GM12872 (cell line): ENCODE measurements around the gene MRPS34.

Experiments used
- CTCF ChIP-seq: IDR thresholded peaks from 3 replicates; pipeline ENCODE4 v1.5.1; 2011; ENCODE audit warnings: low read depth, mild to moderate bottlenecking, low read length, moderate library complexity; ENCODE audit not compliant: insufficient read depth

MRPS34 gene

DNA sequence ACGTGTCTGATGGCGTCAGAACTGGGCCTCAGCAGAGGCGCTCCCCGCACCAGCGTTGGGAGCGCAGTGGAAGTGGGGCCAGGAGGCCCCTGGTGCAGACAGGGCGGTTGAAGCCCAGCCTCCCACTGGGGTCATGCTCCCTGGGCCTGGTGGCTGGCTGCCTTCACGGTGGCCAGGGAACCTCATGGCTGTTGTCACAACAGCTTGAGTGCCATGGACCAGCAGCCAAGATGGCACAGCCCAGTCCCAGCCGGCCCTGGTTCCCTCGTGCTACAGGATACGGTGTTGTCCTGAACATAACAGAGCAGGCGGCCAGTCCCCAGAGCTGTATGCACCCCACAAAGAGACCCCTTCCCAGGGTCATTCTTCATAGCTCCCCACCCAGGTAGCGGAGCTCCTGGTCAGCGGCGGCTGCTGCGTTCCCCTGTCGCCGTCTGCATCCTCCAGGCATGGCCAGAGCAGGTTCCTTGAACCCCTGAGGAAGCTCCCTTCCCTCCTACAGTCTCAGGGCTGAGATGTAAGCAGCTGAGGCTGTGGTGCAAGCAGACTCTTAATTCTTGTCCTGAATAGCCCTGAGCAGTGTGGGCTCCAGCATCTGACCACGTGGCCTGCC lies 31.3 kb downstream of the MRPS34 start:
- no peak for TF ChIP-seq CTCF

GRCh38 chr16:1740781-1741490 lies 32.0 kb downstream of the MRPS34 start:
- no peak for TF ChIP-seq CTCF

DNA sequence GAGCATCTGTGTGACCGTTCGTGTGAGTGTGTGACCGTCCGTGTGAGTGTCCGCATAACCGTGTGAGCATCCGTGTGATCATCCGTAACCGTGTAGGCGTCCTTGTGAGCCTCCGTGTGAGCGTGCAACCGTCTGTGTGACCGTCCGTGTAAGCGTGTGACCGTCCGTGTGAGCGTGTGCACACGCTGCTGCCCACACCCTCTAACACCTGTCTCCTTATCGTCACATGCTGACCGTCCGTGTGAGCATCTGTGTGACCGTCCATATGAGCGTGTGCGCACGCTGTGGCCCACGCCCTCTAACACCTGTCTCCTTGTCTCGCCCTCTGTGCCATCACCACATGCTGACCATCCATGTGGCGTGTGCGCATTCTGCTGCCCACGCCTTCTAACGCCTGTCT lies 32.7 kb downstream of the MRPS34 start:
- no peak for TF ChIP-seq CTCF

DNA sequence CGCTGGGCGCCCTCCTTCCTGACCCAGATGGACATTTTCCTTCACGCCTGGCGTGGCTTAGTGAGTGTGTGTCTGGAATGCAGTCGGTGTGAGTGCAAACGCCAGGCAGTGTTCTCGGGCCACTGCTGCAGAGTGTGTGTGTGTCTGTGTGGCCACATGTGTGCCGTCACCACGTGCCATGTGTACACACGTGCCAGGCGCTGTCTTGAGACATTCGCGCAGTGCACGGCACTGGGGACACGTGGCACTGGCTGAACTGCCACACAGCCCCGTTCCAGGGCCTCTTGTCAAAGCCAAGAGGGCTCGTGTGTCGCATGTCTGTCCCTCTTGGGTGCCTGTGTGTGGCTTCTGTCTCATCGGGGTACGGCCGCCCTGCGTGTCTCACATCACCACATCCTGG lies 38.1 kb downstream of the MRPS34 start:
- no peak for TF ChIP-seq CTCF

DNA sequence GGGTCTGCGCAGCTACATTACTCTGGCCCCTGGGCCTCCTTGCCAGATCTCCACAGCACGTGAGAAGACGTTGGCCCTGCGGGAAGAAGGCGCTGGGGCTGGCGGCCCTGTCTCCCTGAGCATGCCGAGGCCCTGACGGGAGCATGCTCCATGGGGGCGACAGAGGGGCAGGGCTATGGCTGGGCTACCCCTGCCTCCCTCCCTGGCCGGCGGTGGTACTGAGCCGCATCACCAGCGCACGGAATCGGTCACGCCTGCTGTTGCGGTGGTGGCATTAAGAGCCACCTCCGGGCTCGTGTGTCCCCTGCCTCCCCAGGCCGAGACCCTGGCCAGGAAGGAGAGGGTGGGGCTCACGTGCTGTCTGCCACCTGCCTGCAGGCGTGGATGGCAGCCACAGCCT lies 38.8 kb downstream of the MRPS34 start:
- TF ChIP-seq CTCF: no peak

DNA sequence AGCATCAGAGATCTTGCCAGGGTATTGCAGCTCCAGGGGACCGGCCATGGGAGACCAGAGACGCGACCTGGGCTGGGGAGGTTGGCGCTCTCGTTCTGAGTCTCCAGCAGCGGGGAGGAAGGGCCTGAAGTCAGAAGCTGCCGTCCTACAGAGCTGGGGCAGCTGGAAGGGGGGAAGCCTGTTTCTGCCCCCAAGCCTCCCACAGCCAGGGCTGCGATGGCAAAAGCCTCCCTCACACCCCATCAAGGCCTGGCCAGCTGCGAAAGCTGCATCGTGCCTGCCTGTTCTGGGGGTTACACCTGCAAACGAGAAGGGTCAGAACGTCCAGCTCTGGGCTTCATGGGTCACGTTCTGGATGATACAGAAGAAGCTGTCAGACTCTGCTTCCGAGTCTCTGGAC lies 40.9 kb downstream of the MRPS34 start:
- no peak for TF ChIP-seq CTCF

DNA sequence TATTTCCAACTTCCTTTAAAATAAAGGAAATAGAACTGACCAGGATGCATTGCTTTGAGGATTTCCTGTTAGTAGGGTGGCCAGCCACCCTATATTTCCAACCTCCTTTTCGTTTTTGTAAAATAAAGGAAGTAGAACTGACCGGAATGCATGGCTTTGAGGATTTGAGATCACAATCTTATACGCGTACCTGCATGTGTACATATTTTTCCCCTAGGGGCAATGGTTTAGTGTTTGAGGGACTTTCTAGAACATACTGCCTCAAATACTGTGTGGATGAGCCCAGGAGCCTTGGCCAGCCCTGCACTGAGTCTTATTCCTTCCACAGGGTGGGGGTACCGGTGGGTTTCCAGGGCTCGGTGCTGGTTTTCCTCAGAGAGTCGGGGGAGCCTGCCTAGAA lies 41.3 kb downstream of the MRPS34 start:
- TF ChIP-seq CTCF: no peak
